ENCODE data around the gene FNTB.
"Not testable (repeated sequence)": the region's sequence is repeated elsewhere in the genome, so short reads cannot be mapped to it uniquely, and the experiment has no call there.

Gene FNTB

DNA sequence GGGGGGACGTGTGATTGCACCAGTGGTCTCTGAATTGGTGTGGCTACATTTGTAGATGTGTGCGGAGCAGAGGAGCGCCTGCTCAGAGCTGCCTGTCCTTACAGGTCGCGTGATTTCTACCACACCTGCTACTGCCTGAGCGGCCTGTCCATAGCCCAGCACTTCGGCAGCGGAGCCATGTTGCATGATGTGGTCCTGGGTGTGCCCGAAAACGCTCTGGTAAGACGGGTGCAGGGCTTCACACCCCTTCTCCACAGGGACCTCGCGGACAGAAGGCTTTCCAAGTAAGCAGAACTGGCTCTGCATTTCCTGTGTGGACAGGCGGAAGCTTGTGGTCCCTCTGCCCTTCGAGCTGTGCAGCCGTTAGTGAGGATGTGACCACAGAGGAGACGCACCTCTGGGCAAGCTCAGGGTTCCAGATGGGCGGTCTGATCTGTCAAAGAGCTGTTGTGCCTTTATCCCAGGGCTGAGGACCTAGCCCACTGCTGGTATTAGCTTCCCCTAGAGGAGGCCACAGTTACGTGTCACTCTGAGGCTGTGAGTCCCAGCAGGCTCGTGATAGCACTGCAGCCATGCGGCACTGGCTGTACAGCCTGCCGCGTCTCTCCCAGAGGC, 67.9 kb downstream of the FNTB start:
- DNase-seq, result no peak

- DNase-seq, result no peak
Observed at GRCh38 chr14:65057695-65058094, 71.0 kb downstream of the FNTB start.

GRCh38 chr14:65062096-65063075, 75.7 kb downstream of the FNTB start:
- no peak for DNase-seq

DNA sequence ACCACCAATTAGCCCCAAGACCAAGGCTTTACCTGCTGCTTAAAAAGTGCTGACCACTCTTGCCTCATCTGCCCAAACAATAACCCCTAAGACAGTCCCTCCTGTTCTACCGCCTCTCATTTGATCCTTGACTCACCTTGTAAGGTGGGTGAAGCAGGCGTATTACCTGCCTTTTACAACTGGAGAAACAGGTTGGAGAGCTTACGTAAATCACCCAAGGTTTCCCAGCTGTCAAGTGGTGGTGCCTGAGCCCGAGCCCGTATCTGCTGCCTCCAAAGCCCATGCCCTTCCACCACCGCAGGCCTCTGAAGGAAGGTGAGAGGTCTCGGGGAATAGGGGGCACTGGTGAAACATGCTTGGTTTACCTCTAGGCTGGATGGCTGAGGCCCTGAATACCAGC, 79.0 kb downstream of the FNTB start:
- DNase-seq, result no peak

DNA sequence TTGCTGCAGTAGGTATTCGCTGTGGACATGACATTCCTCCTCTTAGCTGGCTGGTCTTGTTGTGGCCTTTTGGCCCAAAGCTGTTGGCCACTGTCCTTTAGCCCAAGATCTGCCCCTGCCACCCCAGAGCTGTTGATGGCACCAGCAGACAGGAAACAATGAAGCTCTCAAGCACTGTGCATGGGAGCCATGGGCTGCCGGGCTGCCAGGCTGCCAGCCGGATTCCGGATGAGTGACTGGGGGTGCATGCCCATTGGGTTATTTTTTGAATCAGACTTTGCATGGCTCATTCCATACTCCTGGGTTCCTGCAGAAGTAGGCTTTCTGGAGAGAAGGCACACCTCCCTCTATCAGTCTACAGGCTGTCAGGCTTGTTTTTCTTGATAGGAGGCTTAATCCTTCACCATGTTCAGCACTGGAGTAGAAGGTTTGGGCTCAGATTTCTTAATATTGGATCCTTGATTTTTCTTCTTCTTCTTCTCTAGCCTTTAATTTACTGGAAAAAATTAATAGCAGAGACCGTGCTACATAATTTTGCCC, 83.2 kb downstream of the FNTB start:
- no peak for DNase-seq

DNA sequence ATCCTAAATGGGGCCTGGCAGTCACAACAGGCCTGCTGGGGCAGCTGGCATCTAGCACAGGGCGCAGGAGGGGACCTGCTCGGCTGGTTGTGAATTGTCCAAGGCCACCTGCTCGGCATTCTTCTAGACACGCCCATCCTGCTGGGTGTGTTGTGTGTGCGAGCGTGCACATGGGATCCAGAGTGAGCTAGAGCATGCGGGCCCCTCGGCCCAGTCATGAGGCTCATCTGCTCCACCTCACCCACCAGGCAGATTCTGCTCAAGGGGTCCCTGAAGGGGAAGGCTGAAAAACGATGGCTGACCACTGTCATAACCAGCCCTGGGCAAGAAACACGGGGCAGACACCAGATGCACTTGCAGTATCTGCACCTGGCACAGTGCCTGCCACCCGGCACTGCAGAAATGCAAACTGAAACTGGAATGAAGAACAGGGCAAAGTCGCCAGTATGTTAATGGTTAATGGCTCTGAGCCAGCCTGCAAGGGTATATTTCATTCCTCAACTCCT, 83.8 kb downstream of the FNTB start:
- peak; percentile 59 for DNase-seq

GRCh38 chr14:65071544-65071943, 84.8 kb downstream of the FNTB start:
- DNase-seq, result no peak

- no peak for DNase-seq
Observed at GRCh38 chr14:65072256-65072655, 85.6 kb downstream of the FNTB start.

DNA sequence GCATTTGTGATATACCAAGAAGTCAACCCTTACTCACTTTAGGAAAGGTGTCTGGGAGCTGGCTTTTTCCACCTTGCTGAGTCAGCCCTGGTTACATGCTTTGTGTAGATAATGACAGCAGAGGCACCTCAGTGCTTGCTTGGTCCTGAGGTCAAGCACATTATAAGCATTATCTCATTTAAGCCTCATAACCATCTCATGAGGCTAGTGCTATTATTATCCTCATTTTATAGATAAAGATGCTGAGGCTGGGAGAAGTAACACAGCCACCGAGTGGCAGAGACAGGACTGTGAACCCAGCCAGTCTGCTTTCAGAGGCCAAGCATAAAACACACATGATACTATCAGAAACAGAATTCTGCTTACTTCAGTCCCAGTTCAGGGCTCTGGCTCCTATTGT, 86.2 kb downstream of the FNTB start:
- no peak for DNase-seq

DNA sequence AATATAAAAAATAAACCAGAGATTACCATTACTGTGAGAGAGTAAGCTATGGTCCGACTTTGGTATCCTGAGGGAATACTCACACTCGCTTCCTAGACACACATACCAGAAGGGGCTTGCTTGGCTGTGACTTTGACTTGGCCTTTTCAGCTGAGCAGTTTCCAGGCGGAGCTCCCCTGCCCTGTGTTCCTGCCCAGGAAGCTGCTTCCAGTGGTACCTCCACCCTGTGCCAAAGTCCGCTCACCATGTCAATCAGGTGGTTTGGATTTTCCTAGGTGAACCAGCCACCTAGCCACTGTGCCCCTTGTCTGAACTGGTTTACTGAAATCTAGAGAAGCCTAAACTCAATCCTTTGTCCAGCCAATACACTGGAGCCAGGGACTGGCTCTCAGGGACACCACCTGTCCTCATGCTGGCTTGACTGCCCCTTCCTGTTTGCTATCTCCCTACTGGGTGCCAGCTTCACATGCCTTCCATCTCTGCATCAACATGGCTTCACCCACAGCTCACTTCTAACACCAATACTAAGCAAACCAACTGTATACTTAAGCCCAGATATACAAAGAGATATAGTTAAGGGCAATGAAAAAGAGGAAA, 87.0 kb downstream of the FNTB start:
- DNase-seq, result no peak

DNA sequence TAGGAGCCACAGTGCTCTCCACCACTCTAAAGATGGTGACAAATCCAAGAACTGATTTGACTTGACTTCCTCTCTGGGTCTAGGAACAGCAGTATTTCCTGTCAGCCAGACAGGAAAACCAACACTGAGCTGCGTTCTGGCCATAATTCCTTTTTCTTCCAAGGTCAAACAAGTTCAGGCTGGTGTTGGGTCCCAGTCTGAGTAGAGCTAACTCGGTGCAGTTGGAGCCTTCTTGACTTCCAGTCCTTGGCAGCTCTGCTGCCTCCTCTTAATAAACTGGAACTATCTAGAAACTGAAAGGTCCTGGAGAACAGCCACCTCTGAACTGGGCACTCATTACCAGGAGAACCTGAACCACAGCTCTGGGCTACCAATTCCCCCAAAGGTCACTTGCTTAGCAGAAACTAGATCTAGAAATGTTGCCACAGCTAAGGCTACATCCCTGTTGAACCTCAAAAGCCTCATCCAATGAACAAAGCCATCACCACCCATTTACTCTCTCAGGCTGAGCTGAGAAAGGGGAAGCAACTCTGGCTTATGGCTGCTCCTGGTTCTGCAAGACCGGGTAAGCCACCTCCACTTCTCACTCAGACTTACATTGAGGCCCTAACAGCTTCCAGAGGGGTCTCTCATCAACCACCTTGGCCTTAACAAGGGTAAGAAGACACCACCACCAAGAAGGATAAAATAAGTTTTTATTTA, 87.9 kb downstream of the FNTB start:
- no peak for DNase-seq

DNA sequence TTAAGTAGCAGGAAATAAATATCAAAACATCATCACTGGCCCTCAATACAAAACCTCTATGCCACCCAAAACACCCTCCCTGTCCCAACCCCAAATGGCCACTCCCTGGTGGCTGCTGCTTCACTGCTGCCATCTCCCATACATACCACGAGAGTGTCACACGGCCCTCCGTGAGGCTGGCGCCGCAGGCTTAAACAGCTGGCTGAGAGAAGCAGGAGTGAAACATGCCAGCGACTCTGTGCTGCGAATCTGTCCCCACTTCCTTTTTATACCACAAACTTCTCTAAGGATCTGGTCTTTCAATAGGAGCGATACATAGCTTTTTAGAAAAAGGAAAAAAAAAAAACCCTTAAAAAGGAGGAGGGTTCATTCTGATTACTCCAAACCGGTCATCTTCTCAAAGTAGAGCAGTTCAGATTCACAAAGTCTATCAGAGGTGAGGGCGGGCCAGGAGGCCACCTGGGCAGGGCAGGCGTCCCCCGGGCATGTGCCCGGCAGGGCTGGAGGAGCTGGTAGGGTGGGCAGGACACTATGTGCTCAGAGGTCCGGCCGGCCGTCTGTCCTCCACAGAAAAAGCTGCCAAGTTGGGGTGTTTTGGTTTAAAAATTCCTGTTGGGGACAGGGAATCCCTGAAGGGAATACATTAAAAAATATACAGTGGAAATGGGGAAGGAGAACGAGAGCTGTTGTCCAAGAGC, 89.1 kb downstream of the FNTB start:
- DNase-seq, result no peak

- DNase-seq, result no peak
Observed at GRCh38 chr14:65077318-65077717, 90.6 kb downstream of the FNTB start.

DNA sequence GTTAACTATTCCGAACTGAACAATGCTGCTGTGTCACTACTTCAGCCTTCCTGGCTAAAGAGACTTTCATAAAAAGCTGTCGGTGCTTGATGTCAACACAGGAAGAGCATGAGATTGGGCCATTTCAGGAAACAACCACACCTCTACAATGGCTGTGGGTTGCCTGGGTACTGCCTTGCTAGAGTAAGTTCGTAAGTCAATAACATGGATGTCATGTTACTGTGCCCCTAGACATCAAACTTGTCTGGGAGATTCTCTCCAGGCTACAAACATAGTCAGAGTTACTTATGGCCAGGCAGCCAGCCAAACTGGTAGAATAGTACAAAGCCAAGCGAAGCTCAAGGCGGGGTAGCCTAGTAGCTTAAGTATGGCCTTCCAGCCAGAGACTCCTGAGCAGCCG, 92.5 kb downstream of the FNTB start:
- DNase-seq, result no peak

DNA sequence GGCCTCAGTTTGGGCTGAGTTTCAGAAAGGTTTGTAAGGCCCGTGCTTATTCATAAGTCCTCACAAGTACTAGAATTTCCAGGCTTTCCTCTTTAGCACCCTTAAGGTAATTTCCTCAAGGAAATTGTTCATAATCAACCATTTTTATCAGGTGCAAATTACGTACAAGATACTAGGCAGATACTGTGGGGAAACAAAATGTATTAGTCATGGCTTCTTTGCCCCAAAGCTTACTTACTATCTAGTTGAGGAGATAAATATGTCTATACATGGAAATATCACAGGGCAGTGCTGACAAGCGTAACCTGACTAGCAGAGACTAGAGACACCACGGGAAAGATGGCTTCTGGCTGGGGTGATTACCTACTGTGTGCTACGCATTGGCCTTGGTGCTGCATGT, 93.1 kb downstream of the FNTB start:
- DNase-seq, result no peak

GRCh38 chr14:65080960-65081747, 94.5 kb downstream of the FNTB start:
- no peak for DNase-seq

DNA sequence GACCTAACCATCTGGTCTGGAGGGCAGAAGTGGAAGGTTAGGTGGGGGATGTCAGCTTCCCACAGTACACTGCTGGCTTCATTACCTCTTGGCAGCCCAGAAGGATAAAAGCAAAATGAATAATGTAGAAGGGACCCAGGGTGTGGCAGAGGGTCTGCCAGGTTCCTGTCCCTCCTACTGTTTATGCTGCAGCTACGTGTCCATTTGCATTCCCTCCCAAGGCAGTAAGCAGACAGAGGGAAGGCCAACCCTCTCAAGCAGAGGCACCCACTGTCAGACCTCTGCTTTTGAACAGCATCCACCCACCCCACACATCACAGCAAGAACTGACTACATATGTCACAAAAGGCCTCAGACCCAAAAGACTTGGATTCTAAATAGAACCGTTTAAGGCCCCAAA, 96.2 kb downstream of the FNTB start:
- no peak for DNase-seq

DNA sequence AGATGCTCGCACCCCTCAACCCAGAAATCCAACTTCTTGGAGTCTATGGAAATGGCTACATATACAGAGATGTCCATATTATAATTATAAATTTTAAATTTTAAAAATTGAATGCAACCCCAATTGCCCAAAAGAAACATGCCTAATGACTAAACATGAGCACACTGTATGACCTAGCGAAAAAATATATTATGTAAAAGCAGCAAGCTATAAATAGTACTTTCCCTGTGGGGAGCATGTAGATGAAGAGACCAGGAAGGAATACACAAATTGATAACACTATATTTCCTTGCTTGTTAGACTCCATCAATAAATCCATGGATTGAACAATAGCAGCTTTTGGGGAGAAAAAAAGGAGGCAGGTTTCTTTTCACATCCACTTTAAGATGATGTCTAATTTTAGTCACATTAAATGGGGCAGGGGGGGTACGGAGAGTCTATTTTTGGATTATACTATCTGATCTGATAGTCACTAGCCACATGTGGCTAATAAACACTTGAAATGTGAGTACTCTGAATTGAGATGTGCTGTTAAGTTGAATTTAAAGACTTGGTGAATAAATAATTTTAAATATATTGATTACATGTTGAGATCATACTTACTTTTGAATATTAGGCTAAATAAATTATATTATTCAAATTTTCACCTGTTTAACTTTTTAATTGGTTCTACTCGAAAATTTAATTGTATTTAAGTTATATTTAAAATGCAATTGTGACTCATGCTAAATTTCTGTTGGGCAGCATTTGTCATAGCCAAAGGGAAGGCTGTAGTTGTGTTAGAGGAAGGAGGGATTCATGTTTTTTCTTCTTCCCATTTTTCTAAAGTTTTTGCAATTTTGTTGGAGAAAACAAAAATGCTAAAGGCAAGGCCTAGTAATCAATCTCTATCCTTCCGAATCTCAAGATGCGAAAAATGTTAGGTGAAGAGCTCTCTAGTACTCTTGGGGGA, 98.1 kb downstream of the FNTB start:
- DNase-seq, result no peak

GRCh38 chr14:65086686-65087085, 100.0 kb downstream of the FNTB start:
- not testable (repeated sequence) for DNase-seq

DNA sequence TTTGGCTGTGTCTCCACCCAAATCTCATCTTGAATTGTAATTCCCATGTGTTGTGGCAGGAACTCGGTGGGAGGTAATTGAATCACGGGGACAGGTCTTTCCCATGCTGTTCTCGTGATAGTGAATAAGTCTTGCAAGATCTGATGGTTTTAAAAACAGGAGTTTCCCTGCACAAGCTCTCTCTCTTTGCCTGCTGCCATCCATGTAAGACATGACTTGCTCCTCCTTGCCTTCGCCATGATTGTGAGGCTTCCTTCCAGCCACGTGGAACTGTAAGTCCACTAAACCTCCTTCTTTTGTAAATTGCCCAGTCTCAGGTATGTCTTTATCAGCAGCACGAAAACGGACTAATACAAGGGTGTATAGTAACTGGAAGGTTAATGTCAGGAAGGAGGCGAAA, 101.1 kb downstream of the FNTB start:
- not testable (repeated sequence) for DNase-seq
